DMS153 (cell line): ENCODE measurements around the gene BZW1.
A peak's percentile ranks its signal among the peaks of the same experiment; 100 is the strongest.

Experiments used
- DNase-seq: peaks from one replicate; lab custom pipeline; 2025; lab: John Stamatoyannopoulos, UW

BZW1 gene

GRCh38 chr2:200839513-200839912 is 27.8 kb downstream of the BZW1 start:
- no peak for DNase-seq

GRCh38 chr2:200843993-200844948 is 32.6 kb downstream of the BZW1 start:
- no peak for DNase-seq

- no peak for DNase-seq
These were observed 33.5 kb downstream of the BZW1 start for GRCh38 chr2:200845194-200845593.

GRCh38 chr2:200845669-200846325 is 34.1 kb downstream of the BZW1 start:
- no peak for DNase-seq

- DNase-seq: no peak
These were observed 35.6 kb downstream of the BZW1 start for GRCh38 chr2:200847269-200847668.

- DNase-seq: no peak
These were observed 36.2 kb downstream of the BZW1 start for GRCh38 chr2:200847939-200848338.

- DNase-seq: no peak
These were observed 39.0 kb downstream of the BZW1 start for GRCh38 chr2:200850512-200851256.

- DNase-seq: no peak
These were observed 39.9 kb downstream of the BZW1 start for GRCh38 chr2:200851398-200852248.

GRCh38 chr2:200852605-200853004 is 40.9 kb downstream of the BZW1 start:
- DNase-seq: no peak

- no peak for DNase-seq
These were observed 45.1 kb downstream of the BZW1 start for GRCh38 chr2:200856806-200857205.

- DNase-seq: no peak
These were observed 48.5 kb downstream of the BZW1 start for GRCh38 chr2:200860092-200860795.

GRCh38 chr2:200861617-200862155 is 50.0 kb downstream of the BZW1 start:
- DNase-seq: no peak

GRCh38 chr2:200862532-200863000 is 50.9 kb downstream of the BZW1 start:
- DNase-seq: no peak

GRCh38 chr2:200863782-200864175 is 52.1 kb downstream of the BZW1 start:
- DNase-seq: no peak

GRCh38 chr2:200864176-200865034 is 52.7 kb downstream of the BZW1 start, which contains the start of gene CLK1:
Gene CLK1 (minus strand): TSS chr2:200864658. CDS start chr2:200861862, 2,796 bp downstream.
- DNase-seq: peak; percentile 56

- no peak for DNase-seq
These were observed 57.3 kb downstream of the BZW1 start for GRCh38 chr2:200869014-200869413.

- no peak for DNase-seq
These were observed 59.4 kb downstream of the BZW1 start for GRCh38 chr2:200871151-200871550.

GRCh38 chr2:200873560-200873959 is 61.9 kb downstream of the BZW1 start:
- no peak for DNase-seq
